ENCODE results near the gene CTU1. TPM values are rescaled to one million over a fixed set of nuclear protein-coding genes. Genes with fewer than 3 reads are reported as not detected.

Gene CTU1
- polyA plus RNA-seq, 4 donors = 2.6 to 4.6 (median 3.0) TPM

GRCh38 chr19:51135004-51135403, 26.8 kb upstream of the CTU1 start:
- DNase-seq (ENCODE audit: low read depth in 4 of 4, low spot score in 3 of 4) = no peak

- DNase-seq (ENCODE audit: low read depth in 4 of 4, low spot score in 3 of 4) = no peak
These were observed 23.8 kb upstream of the CTU1 start for GRCh38 chr19:51131780-51132680.

GRCh38 chr19:51129716-51130115, 21.5 kb upstream of the CTU1 start:
- no peak for DNase-seq (ENCODE audit: low read depth in 4 of 4, low spot score in 3 of 4)

GRCh38 chr19:51128227-51128626, 20.0 kb upstream of the CTU1 start:
- no peak for DNase-seq (ENCODE audit: low read depth in 4 of 4, low spot score in 3 of 4)

GRCh38 chr19:51127755-51128154, 19.5 kb upstream of the CTU1 start:
- DNase-seq (ENCODE audit: low read depth in 4 of 4, low spot score in 3 of 4) = no peak

- DNase-seq (ENCODE audit: low read depth in 4 of 4, low spot score in 3 of 4) = no peak
These were observed 18.8 kb upstream of the CTU1 start for GRCh38 chr19:51127032-51127431.

- no peak for DNase-seq (ENCODE audit: low read depth in 4 of 4, low spot score in 3 of 4)
These were observed 17.3 kb upstream of the CTU1 start for GRCh38 chr19:51125421-51126075.

- no peak for DNase-seq (ENCODE audit: low read depth in 4 of 4, low spot score in 3 of 4)
These were observed 16.5 kb upstream of the CTU1 start, which contains the start of gene SIGLEC9 for GRCh38 chr19:51124729-51125128. SIGLEC9 (plus strand) TSS chr19:51124906; CDS start chr19:51124975, 69 bp downstream.

GRCh38 chr19:51124216-51124615, 16.0 kb upstream of the CTU1 start:
- no peak for DNase-seq (ENCODE audit: low read depth in 4 of 4, low spot score in 3 of 4)

- no peak for DNase-seq (ENCODE audit: low read depth in 4 of 4, low spot score in 3 of 4)
These were observed 15.6 kb upstream of the CTU1 start for GRCh38 chr19:51123802-51124201.

GRCh38 chr19:51123381-51123800, 15.2 kb upstream of the CTU1 start:
- no peak for DNase-seq (ENCODE audit: low read depth in 4 of 4, low spot score in 3 of 4)

- DNase-seq (ENCODE audit: low read depth in 4 of 4, low spot score in 3 of 4) = no peak
These were observed 14.1 kb upstream of the CTU1 start for GRCh38 chr19:51122112-51122981.

GRCh38 chr19:51121257-51121656, 13.0 kb upstream of the CTU1 start:
- no peak for DNase-seq (ENCODE audit: low read depth in 4 of 4, low spot score in 3 of 4)

- no peak for DNase-seq (ENCODE audit: low read depth in 4 of 4, low spot score in 3 of 4)
These were observed 12.0 kb upstream of the CTU1 start for GRCh38 chr19:51120160-51120559.

GRCh38 chr19:51119611-51120010, 11.4 kb upstream of the CTU1 start:
- no peak for DNase-seq (ENCODE audit: low read depth in 4 of 4, low spot score in 3 of 4)

- no peak for DNase-seq (ENCODE audit: low read depth in 4 of 4, low spot score in 3 of 4)
These were observed 10.9 kb upstream of the CTU1 start for GRCh38 chr19:51119101-51119500.

- no peak for DNase-seq (ENCODE audit: low read depth in 4 of 4, low spot score in 3 of 4)
These were observed 8.6 kb upstream of the CTU1 start for GRCh38 chr19:51116736-51117286.

GRCh38 chr19:51114087-51114729, 6.0 kb upstream of the CTU1 start:
- no peak for DNase-seq (ENCODE audit: low read depth in 4 of 4, low spot score in 3 of 4)

GRCh38 chr19:51111606-51112005, 3.4 kb upstream of the CTU1 start:
- DNase-seq (ENCODE audit: low read depth in 4 of 4, low spot score in 3 of 4) = no peak

- no peak for DNase-seq (ENCODE audit: low read depth in 4 of 4, low spot score in 3 of 4)
These were observed 2.4 kb upstream of the CTU1 start for GRCh38 chr19:51110666-51110971.
